HepG2 (cell line): ENCODE results near the gene ZBTB37. TPM values are rescaled to one million over a fixed set of nuclear protein-coding genes. Genes with fewer than 3 reads are reported as not detected.

Experiments
- EED ChIP-seq: sonication (generic); formaldehyde crosslinking; IDR thresholded peaks from 2 replicates; pipeline ENCODE4 v1.5.0; 2020; ENCODE audit warnings: mild to moderate bottlenecking, missing genetic modification reagents
- ELF1 ChIP-seq: sonication (generic); formaldehyde crosslinking; IDR thresholded peaks from 2 replicates; pipeline ENCODE4 v1.4.0; 2020; ENCODE audit warnings: missing genetic modification reagents
- IKZF1 ChIP-seq: fragments of 450-650 bp; IDR thresholded peaks from 2 replicates; pipeline ENCODE4 v1.7.1; 2016
- KDM4B ChIP-seq: sonication (generic); formaldehyde crosslinking; IDR thresholded peaks from 2 replicates; pipeline ENCODE4 v1.4.0; 2020; ENCODE audit warnings: missing genetic modification reagents
- LCORL ChIP-seq, 2 experiments: fragments of 450-650 bp in 1 of 2; sonication (generic) in 1 of 2; formaldehyde crosslinking in 1 of 2; IDR thresholded peaks; 2 replicates each; pipeline versions ENCODE4 v1.5.0 to v1.6.1; 2017 to 2020; ENCODE audit warnings: antibody characterized with exemption in 1 of 2, missing genetic modification reagents in 1 of 2
- NFIB ChIP-seq: sonication (generic); formaldehyde crosslinking; IDR thresholded peaks from 2 replicates; pipeline ENCODE4 v1.9.0; 2021; ENCODE audit warnings: missing genetic modification reagents, mild to moderate bottlenecking, borderline replicate concordance
- ZBTB7B ChIP-seq: sonication (generic); formaldehyde crosslinking; IDR thresholded peaks from 2 replicates; pipeline ENCODE4 v1.4.0; 2020; ENCODE audit warnings: missing genetic modification reagents
- ZNF432 ChIP-seq: sonication (generic); formaldehyde crosslinking; IDR thresholded peaks from 2 replicates; pipeline ENCODE4 v1.5.0; 2020; ENCODE audit warnings: missing genetic modification reagents, mild to moderate bottlenecking, borderline replicate concordance
- ZNF615 ChIP-seq: sonication (generic); formaldehyde crosslinking; IDR thresholded peaks from 2 replicates; pipeline ENCODE4 v1.5.0; 2020; ENCODE audit warnings: mild to moderate bottlenecking, missing genetic modification reagents, borderline replicate concordance
- ZNF670 ChIP-seq: sonication (generic); formaldehyde crosslinking; IDR thresholded peaks from 2 replicates; pipeline ENCODE4 v1.8.0; 2022; ENCODE audit warnings: mild to moderate bottlenecking, missing genetic modification reagents, borderline replicate concordance
- ZNF782 ChIP-seq: sonication (generic); formaldehyde crosslinking; IDR thresholded peaks from 2 replicates; pipeline ENCODE4 v1.4.0; 2020; ENCODE audit warnings: missing genetic modification reagents, mild to moderate bottlenecking, borderline replicate concordance
- ZNF816 ChIP-seq: sonication (generic); formaldehyde crosslinking; IDR thresholded peaks from 2 replicates; pipeline ENCODE4 v1.8.0; 2022; ENCODE audit warnings: missing genetic modification reagents, mild to moderate bottlenecking, borderline replicate concordance
- ZSCAN29 ChIP-seq: sonication (generic); formaldehyde crosslinking; conservative IDR thresholded peaks from 2 replicates; pipeline ENCODE4 v1.4.0; 2020; ENCODE audit warnings: mild to moderate bottlenecking, missing genetic modification reagents
- polyA plus RNA-seq, 8 experiments: library from polyadenylated mRNA; depleted of rRNA in 3 of 8; stranded (reverse) in 7 of 8; unstranded in 1 of 8; fragments of >200 nt; fragmentation: Illumina TruSeq in 4 of 8; extraction: Trizol in 4 of 8; gene quantifications; 2 replicates each; pipeline versions ENCODE4 v1.2.1 to v1.2.3, GENCODE V29; 2011 to 2016; ENCODE audit warnings: low read depth in 4 of 8, missing spikeins in 1 of 8, mixed read lengths in 1 of 8; ENCODE audit not compliant: insufficient read depth in 1 of 8
- total RNA-seq, 5 experiments: library from RNA; depleted of rRNA; stranded (reverse); fragments of >200 nt; fragmentation: Illumina TruSeq; extraction: Trizol; gene quantifications; 2 replicates each; pipeline ENCODE4 v1.2.3, GENCODE V29; 2016; ENCODE audit warnings: low read depth in 1 of 5
- TF ChIP-seq, protein P1 (sequence below): sonication (generic); formaldehyde crosslinking; IDR thresholded peaks from 2 replicates; pipeline ENCODE4 v1.8.0; 2022; ENCODE audit warnings: mild to moderate bottlenecking, missing genetic modification reagents; ENCODE audit not compliant: insufficient replicate concordance
- TF ChIP-seq, protein P2 (sequence below): sonication (generic); formaldehyde crosslinking; IDR thresholded peaks from 2 replicates; pipeline ENCODE4 v1.5.1; 2020; ENCODE audit warnings: missing genetic modification reagents, mild to moderate bottlenecking, borderline replicate concordance
- TF ChIP-seq, protein P3 (sequence below): IDR thresholded peaks from 2 replicates; pipeline ENCODE4 v1.6.1; 2016; ENCODE audit warnings: low read depth, control low read depth
- TF ChIP-seq, protein P4 (sequence below): sonication (generic); formaldehyde crosslinking; IDR thresholded peaks from 2 replicates; pipeline ENCODE4 v1.5.0; 2020; ENCODE audit warnings: mild to moderate bottlenecking, missing genetic modification reagents
- TF ChIP-seq, protein P5 (sequence below): sonication (generic); formaldehyde crosslinking; IDR thresholded peaks from 2 replicates; pipeline ENCODE4 v1.4.0; 2020; ENCODE audit warnings: missing genetic modification reagents, borderline replicate concordance

The ZBTB37 gene
- total and polyA plus RNA-seq, 2 of the 13 experiments (the other 11 are each of a cell fraction or from before 2014, with no cell fraction given) = 2.6 to 7.7 TPM

DNA sequence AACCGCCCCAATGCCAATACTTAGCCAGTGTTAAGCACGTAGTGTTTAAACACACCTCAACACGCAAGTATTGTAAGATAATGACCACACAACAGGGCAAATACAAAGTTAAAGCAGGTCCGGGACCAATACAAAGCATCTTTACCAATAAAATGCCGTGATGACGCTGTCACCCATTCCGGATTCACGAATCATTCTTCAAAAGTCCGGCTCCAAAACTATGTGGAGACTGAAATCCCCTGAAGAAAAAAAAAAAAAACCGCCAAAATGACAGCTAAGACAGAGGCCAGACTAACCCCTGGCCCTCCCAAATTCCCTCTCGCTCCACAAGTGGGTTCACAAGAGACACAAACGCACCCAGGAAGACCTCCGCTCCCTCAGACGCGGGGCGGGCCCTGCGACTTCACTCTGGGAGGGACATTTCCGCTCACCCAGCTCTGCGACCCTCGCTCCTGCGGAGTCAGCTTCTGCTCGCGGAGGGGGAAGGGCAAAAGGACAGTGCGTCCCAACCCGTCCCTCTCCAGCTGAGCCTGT, 44.3 kb upstream of the ZBTB37 start (continued):
- TF ChIP-seq, protein P1, sequence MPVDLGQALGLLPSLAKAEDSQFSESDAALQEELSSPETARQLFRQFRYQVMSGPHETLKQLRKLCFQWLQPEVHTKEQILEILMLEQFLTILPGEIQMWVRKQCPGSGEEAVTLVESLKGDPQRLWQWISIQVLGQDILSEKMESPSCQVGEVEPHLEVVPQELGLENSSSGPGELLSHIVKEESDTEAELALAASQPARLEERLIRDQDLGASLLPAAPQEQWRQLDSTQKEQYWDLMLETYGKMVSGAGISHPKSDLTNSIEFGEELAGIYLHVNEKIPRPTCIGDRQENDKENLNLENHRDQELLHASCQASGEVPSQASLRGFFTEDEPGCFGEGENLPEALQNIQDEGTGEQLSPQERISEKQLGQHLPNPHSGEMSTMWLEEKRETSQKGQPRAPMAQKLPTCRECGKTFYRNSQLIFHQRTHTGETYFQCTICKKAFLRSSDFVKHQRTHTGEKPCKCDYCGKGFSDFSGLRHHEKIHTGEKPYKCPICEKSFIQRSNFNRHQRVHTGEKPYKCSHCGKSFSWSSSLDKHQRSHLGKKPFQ (CRISPR knock-in tag) = peak; percentile 14
- TF ChIP-seq ZNF670 (CRISPR knock-in tag) = no peak
- no peak for TF ChIP-seq ZNF432
- TF ChIP-seq, protein P2, sequence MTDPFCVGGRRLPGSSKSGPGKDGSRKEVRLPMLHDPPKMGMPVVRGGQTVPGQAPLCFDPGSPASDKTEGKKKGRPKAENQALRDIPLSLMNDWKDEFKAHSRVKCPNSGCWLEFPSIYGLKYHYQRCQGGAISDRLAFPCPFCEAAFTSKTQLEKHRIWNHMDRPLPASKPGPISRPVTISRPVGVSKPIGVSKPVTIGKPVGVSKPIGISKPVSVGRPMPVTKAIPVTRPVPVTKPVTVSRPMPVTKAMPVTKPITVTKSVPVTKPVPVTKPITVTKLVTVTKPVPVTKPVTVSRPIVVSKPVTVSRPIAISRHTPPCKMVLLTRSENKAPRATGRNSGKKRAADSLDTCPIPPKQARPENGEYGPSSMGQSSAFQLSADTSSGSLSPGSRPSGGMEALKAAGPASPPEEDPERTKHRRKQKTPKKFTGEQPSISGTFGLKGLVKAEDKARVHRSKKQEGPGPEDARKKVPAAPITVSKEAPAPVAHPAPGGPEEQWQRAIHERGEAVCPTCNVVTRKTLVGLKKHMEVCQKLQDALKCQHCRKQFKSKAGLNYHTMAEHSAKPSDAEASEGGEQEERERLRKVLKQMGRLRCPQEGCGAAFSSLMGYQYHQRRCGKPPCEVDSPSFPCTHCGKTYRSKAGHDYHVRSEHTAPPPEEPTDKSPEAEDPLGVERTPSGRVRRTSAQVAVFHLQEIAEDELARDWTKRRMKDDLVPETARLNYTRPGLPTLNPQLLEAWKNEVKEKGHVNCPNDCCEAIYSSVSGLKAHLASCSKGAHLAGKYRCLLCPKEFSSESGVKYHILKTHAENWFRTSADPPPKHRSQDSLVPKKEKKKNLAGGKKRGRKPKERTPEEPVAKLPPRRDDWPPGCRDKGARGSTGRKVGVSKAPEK = no peak
- TF ChIP-seq EED = no peak
- TF ChIP-seq, protein P3, sequence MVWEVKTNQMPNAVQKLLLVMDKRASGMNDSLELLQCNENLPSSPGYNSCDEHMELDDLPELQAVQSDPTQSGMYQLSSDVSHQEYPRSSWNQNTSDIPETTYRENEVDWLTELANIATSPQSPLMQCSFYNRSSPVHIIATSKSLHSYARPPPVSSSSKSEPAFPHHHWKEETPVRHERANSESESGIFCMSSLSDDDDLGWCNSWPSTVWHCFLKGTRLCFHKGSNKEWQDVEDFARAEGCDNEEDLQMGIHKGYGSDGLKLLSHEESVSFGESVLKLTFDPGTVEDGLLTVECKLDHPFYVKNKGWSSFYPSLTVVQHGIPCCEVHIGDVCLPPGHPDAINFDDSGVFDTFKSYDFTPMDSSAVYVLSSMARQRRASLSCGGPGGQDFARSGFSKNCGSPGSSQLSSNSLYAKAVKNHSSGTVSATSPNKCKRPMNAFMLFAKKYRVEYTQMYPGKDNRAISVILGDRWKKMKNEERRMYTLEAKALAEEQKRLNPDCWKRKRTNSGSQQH (CRISPR knock-in tag) = no peak
- TF ChIP-seq LCORL (IDR thresholded peaks at IDR 0.05) = no peak
- no peak for TF ChIP-seq LCORL (CRISPR knock-in tag; IDR thresholded peaks at IDR 0.05)
- TF ChIP-seq ZNF615 = no peak
- TF ChIP-seq IKZF1 = no peak
- TF ChIP-seq, protein P4, sequence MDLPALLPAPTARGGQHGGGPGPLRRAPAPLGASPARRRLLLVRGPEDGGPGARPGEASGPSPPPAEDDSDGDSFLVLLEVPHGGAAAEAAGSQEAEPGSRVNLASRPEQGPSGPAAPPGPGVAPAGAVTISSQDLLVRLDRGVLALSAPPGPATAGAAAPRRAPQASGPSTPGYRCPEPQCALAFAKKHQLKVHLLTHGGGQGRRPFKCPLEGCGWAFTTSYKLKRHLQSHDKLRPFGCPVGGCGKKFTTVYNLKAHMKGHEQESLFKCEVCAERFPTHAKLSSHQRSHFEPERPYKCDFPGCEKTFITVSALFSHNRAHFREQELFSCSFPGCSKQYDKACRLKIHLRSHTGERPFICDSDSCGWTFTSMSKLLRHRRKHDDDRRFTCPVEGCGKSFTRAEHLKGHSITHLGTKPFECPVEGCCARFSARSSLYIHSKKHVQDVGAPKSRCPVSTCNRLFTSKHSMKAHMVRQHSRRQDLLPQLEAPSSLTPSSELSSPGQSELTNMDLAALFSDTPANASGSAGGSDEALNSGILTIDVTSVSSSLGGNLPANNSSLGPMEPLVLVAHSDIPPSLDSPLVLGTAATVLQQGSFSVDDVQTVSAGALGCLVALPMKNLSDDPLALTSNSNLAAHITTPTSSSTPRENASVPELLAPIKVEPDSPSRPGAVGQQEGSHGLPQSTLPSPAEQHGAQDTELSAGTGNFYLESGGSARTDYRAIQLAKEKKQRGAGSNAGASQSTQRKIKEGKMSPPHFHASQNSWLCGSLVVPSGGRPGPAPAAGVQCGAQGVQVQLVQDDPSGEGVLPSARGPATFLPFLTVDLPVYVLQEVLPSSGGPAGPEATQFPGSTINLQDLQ (CRISPR knock-in tag) = no peak
- TF ChIP-seq, protein P5, sequence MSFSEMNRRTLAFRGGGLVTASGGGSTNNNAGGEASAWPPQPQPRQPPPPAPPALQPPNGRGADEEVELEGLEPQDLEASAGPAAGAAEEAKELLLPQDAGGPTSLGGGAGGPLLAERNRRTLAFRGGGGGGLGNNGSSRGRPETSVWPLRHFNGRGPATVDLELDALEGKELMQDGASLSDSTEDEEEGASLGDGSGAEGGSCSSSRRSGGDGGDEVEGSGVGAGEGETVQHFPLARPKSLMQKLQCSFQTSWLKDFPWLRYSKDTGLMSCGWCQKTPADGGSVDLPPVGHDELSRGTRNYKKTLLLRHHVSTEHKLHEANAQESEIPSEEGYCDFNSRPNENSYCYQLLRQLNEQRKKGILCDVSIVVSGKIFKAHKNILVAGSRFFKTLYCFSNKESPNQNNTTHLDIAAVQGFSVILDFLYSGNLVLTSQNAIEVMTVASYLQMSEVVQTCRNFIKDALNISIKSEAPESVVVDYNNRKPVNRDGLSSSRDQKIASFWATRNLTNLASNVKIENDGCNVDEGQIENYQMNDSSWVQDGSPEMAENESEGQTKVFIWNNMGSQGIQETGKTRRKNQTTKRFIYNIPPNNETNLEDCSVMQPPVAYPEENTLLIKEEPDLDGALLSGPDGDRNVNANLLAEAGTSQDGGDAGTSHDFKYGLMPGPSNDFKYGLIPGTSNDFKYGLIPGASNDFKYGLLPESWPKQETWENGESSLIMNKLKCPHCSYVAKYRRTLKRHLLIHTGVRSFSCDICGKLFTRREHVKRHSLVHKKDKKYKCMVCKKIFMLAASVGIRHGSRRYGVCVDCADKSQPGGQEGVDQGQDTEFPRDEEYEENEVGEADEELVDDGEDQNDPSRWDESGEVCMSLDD (CRISPR knock-in tag) = no peak
- TF ChIP-seq ZNF782 = no peak
- no peak for TF ChIP-seq KDM4B (CRISPR knock-in tag)
- 0 out of 2 replicates have a peak, but pooled peaks have one; percentile 33 for TF ChIP-seq ZSCAN29 (CRISPR knock-in tag)
- no peak for TF ChIP-seq NFIB (CRISPR knock-in tag)
- 0 out of 2 replicates have a peak, but pooled peaks have one; percentile 21 for TF ChIP-seq ZNF816 (CRISPR knock-in tag)
- TF ChIP-seq ELF1 = no peak
- TF ChIP-seq ZBTB7B (CRISPR knock-in tag) = peak; percentile 26; the same call in 1 of the 2 replicates
